CD4-positive, alpha-beta T cell treated with Interleukin-1 beta for 1 hour (primary cell): ENCODE measurements around the gene CBL.
A peak's percentile ranks its signal among the peaks of the same experiment; 100 is the strongest.

Source experiments
- DNase-seq, 2 donors: peaks; one replicate each; pipeline ENCODE4 v3.0.0-alpha.2; 2020 to 2022

The CBL gene

DNA sequence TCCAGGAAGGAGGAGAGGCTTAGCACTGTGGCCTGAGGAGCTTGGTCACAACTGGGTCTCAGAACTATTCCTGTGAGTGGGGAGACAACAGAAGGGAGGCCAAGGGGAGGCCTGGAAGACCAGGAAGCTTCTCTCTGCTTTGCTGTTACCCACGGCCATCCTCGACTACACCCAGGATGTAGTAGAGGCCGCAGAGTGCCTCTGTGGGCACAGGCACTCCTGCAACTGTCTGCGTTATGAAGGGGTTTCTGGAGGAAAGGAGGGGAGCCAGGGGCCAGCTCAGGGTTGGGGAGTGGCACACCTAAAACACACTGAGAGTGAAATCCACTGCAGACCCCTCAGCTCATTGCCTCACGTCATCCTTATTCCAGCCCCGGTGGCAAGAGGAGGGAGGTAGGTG lies 144.2 kb downstream of the CBL start:
- DNase-seq: no peak

DNA sequence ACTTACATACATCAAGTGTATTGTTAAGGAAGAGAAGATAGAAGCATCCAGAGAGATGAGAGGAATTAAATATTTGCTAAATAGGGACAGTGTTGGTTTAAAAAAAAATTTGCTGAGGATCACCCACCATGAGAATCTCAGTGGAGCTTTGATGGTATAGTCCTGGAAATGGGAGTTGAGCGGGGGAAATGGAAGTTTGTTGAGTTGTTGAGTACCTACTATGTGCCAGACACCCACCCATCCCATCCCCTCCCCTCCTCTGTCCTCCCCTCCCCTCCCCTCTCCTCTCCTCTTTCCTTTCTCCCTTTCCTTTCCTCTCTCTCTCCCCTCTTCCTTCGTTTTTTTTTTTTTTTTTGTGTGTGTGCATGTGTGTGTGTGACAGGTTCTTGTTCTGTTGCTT lies 145.1 kb downstream of the CBL start:
- no peak for DNase-seq

GRCh38 chr11:119352857-119353260 lies 146.7 kb downstream of the CBL start:
- no peak for DNase-seq

DNA sequence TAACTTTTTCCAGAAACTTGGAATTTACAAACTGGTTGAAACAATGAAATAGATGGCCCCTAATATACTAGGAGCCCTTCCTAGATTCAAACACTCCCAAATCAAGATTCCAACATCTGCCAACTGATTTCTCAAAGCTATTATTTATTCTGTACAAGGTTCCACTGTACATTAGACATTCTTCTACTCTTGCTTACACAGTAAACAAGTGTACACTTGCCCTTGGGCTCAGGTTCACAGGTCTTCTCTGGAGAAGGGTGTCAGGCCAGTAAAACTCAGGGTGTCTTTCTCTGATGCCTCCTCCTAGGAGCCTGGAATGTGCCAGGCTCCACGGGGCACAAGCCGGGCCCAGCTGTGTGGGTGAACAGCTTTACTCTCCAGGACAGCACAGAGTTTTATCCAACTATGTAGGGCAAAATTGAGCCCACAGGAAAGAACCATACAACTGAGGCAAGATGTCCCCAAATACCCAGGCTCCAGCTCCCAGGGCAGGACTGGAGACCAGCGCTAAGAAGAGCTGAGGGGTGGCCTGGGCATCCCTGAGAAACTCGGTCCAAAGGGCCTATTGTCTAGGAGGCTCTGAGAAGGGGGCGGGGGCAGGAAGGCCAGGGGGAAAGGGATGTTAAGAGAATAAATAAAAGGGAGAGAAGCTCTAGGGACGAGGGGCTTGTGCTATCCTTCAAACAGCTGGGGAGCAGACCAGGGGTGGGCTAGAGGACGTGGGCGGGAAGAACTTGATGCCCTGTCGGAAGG lies 149.1 kb downstream of the CBL start:
- DNase-seq: no peak

DNA sequence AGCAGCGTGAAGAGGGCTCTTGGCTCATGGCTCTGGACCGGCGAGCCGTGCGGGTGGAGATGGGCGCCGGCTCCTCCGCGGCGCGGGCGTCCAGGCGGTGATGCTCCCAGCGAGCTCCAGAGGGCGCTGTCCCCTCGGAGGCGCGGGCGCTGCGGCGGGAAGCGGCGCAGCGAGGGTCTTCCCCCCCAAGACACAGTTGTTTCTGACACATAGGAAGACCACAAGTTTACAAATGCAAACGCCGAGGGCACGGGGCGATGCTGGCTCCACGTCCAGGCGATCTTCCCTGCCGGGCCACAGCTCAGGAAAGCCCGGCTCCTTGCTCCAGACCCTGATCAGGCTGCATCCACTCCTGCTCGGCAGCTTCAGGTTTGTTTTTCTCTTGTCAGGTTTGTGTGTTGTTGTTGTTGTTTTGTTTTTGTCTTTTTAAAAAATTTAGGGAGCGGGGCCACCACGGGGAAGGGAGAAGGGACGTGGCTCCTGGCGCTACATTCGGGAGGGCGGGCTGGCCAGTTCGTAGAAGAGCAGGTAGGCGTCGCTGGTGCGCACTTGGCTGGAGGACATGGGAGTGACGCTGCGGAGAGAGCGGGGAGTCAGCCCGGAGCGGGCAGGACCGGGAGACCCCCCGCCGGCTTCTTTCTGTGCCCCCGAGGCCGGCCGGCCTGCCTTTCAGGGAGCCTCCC lies 150.4 kb downstream of the CBL start:
- DNase-seq: peak; percentile 72 to 74

- no peak for DNase-seq
Measured at GRCh38 chr11:119357074-119357473, 150.9 kb downstream of the CBL start.
